HG02759 (cell line): ENCODE results near the gene CENPO.
"Not testable (repeated sequence)": the region's sequence is repeated elsewhere in the genome, so short reads cannot be mapped to it uniquely, and the experiment has no call there.

Source experiments
- ATAC-seq: cut with Tn5 transposase; IDR thresholded peaks from one replicate; pipeline ENCODE4 v1.9.1; 2021; ENCODE audit warnings: mild to moderate bottlenecking, moderate library complexity; ENCODE audit not compliant: unreplicated experiment

Gene CENPO

GRCh38 chr2:24787532-24787931, 5.7 kb upstream of the CENPO start:
- ATAC-seq = no peak

DNA sequence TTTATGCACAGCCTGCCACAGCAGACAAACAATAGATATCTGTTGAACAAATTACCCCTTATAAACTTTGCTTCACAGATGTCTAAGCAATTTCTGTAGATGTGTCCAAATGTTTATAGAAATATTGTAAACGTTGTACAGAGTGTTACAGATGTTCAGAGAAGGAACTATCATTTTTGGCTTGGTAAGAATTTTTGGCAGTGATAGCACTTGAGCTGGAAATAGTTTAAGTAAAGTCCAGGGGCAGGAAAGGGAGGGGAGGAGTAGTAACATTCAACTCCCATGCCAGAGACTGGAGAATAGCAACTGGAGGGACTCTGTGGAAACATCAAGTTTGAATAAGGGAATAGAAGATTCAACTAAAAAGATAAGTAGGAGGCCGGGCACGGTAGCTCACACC, 4.4 kb upstream of the CENPO start:
- ATAC-seq = no peak

GRCh38 chr2:24791452-24791851, 1.8 kb upstream of the CENPO start:
- ATAC-seq = no peak

DNA sequence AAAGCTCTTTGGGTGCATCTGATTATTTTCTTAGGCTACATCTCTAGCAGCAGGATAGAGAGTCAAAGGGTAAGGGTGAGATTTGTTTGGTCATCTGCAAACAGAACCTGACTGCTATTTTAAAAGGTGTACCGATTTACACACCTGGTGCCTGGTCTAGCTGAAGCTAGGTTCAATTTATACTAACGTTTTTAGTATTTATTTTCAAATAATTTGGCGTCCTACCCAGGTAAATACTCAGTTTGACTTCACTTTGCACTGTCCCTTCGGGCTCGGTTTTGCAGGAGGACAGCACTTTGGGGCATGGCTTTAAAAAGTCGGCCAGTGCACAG, 717 bp upstream of the CENPO start:
- ATAC-seq = no peak

GRCh38 chr2:24793761-24794435, 673 bp downstream of the CENPO start:
- no peak for ATAC-seq

GRCh38 chr2:24797644-24798043, 4.4 kb downstream of the CENPO start:
- ATAC-seq = no peak

DNA sequence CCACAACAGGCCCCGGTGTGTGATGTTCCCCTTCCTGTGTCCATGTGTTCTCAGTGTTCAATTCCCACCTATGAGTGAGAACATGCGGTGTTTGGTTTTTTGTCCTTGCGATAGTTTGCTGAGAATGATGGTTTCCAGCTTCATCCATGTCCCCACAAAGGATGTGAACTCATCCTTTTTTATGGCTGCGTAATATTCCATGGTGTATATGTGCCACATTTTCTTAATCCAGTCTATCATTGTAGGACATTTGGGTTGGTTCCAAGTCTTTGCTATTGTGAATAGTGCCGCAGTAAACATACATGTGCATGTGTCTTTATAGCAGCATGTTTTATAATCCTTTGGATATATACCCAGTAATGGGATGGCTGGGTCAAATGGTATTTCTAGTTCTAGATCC, 7.3 kb downstream of the CENPO start:
- ATAC-seq = not testable (repeated sequence)

GRCh38 chr2:24805811-24806660, 12.8 kb downstream of the CENPO start:
- not testable (repeated sequence) for ATAC-seq

GRCh38 chr2:24806661-24807036, 13.4 kb downstream of the CENPO start:
- no peak for ATAC-seq

DNA sequence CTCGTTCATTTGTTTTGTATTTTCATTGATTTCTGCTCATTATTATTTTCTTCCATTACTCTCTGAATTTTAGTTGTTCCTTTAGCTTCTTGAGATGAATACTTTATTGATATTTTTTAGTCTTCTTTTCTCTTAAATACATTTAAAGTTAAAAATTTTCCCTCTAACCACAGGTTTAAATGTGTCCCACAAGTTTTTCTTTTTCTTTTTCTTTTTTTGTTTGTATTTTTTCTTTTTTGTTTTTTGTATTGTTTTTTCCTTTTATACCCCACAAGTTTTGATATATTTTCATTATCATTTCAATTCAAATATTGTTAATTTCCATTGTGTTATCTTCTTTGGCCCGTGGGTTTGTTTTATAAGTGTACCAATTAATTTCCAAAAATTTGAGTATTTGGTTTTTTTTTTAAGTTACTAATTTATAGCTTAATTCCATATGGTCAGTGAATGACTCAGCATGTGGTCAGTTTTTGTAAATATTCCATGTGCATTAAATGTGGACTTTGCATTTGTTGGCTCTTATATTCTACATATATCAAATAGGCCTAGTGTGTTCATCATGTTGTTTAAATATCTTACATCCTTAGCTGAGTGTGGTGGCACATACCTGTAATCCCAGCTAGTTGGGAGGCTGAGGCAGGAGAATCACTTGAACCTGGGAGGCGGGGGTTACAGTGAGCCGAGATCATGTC, 16.2 kb downstream of the CENPO start:
- ATAC-seq = no peak

DNA sequence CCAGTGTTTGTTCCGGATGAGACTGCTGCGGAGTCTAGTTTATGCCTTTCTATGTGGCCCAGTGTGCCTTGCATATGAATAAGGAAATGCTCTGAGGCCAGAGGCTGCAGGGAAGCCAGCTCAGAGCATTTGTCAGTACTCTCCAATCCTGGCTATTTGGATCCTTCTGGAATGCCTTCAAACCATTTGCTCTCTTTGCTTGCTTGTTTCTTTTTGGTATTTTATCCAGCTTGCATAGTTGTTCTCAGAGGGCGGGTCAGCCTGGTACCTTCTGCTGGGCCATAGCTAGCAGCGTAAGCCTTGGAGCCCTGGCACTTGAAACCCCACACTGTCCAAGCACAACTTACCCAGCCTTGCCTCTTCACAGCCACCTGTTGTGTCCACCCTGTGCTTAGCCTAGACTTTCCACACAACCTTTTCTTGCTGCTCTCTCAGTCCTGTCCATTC, 20.5 kb downstream of the CENPO start:
- ATAC-seq = no peak

GRCh38 chr2:24814516-24814915, 21.3 kb downstream of the CENPO start:
- ATAC-seq = no peak

DNA sequence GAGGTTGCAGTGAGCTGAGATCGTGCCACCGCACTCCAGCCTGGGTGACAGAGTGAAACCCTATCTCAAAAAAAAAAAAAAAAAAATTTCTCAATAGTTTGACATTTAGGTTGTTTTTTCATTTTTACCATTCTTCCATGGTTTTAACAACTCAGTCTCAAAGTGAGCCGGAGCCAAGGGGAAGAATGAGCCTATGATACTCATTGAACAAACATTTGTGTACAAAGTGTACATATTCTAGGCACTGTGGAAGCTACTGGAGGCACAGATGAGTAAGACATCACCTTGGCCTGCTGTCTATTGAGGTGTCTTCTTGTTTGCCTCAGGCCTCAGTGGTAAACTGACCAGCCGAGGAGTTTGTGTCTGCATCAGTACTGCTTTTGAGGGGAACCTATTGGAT, 21.9 kb downstream of the CENPO start:
- no peak for ATAC-seq

DNA sequence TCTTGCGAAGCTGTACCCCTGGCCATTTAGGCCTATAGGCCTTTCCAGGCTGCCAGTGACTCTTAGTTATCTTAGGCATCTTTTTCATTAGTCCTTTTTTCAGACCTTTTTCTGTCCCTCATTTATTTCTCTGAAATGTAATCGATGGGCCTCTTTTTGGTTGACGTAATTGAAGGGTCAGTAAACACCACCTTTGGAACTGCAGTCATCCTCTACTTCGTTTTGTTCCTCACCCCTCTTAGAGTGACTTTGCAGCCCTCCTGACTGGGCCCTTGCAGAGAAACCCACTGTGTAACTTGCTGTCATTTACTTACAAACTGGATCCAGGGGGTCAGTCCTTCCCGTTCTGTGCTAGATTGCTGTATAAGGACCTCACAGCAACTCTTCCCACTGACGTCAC, 23.2 kb downstream of the CENPO start:
- no peak for ATAC-seq

DNA sequence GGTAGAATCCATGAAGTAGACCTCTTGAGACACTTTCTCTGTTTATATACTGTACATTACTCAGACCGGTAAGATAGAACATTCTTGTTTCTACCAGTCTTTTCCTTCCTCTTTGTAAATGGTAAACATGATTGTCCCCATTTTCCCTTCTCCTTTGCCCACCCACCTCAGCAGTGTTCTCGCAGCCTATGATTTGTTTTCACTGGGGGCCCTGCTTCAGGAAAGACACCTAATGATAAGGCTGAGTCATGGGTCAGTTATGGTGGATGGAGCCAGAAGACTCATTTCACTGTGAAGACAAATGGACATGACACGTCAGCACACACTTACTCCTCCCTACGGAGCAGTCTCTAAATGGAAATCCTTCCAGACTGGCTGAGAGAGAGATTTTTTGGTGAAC, 23.7 kb downstream of the CENPO start:
- no peak for ATAC-seq

DNA sequence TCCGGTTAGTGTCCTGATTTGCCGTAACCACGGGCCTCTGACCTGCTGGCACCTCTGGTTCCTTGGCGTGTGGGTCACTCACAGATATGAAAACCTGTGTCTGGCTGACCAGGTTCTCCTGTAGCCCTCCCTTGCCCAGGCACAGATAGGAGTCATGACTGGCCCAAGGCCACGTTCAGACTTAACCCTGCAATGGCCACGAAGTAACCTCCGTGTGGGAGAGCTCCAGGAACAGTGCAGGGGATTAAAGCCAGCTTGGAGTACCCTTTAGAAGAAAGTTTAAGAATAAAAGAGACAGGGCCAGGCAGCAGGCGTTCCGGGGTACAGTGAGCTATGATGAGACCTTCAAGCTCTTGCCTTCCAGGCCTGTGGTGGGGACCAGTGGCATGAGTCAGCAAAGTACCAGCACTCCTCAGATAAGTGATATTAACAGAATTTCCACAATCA, 25.5 kb downstream of the CENPO start:
- ATAC-seq = no peak

GRCh38 chr2:24819442-24820174, 26.4 kb downstream of the CENPO start:
- ATAC-seq = no peak

GRCh38 chr2:24820175-24820513, 26.9 kb downstream of the CENPO start:
- no peak for ATAC-seq

- no peak for ATAC-seq
These were observed 27.6 kb downstream of the CENPO start for GRCh38 chr2:24820598-24821432.

DNA sequence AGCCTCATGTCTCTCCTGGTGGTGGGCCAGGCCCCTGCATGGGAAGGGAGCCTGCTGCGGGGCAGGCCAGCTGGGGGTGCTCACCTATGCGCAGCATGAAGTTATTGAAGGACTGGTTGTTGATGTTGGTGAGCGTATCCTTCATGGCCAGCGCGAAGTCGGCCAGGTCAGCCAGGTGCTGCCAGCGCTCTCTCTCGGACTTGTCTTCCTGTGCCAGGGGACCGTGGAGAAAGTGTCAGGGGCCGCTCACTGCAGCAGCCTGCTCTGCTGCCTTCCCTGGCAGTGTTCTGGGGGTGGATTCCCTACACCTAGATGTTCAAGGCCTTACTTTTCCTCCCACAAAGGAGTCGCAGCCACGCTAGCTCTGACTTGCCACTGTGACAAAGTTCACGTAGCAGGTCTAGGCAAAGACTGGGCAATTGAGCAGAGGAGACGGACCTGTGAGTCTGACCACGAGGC, 28.2 kb downstream of the CENPO start:
- ATAC-seq = no peak
